ENCODE measurements around the gene CD300E.

- TF ChIP-seq CTCF (IDR thresholded peaks at IDR 0.05; ENCODE audit: low read depth, low read length) (no peak), EZH2phosphoT487 (IDR thresholded peaks at IDR 0.05; ENCODE audit: low read depth) (no peak)
Observed at GRCh38 chr17:74591503-74591902, 32.0 kb downstream of the CD300E start.

Measured in OCI-LY3 (cell line).